ENCODE measurements around the gene RASAL2.

Gene RASAL2

GRCh38 chr1:178093951-178094738 lies at the start of gene RASAL2:
Gene RASAL2, plus strand, starts transcription at chr1:178094104. Its CDS starts 389 bp downstream, at chr1:178094493.
- Histone ChIP-seq H3K27ac (peak within 1 kb of the TSS; percentile 58 to 97 (median 87)), H3K4me3 (peak within 1 kb of the TSS; percentile 82 to 99 (median 91))

GRCh38 chr1:178046591-178047270 lies 47.2 kb upstream of the RASAL2 start:
- peak overlapping the region in 1 of 21 experiments; percentile 54 for H3K27ac ChIP-seq
- no peak overlapping the region for H3K4me3 ChIP-seq

- Histone ChIP-seq H3K27ac (peak overlapping the region in 2 of 21 experiments; percentile 36 to 54), H3K4me3 (no peak overlapping the region)
Measured at GRCh38 chr1:178047403-178048093, 46.4 kb upstream of the RASAL2 start.

- Histone ChIP-seq H3K4me3 (no peak overlapping the region), H3K27ac (peak overlapping the region in 6 of 21 experiments; percentile 9 to 55 (median 28))
Measured at GRCh38 chr1:178048426-178048825, 45.5 kb upstream of the RASAL2 start.

GRCh38 chr1:178048883-178049282 lies 45.0 kb upstream of the RASAL2 start:
- peak overlapping the region in 5 of 21 experiments; percentile 20 to 55 (median 36) for H3K27ac ChIP-seq
- H3K4me3 ChIP-seq = no peak overlapping the region

- H3K4me3 ChIP-seq = no peak overlapping the region
- peak overlapping the region in 1 of 21 experiments; percentile 14 for H3K27ac ChIP-seq
Measured at GRCh38 chr1:178050084-178050483, 43.8 kb upstream of the RASAL2 start.

GRCh38 chr1:178051071-178051470 lies 42.8 kb upstream of the RASAL2 start:
- peak overlapping the region in 1 of 21 experiments; percentile 79 for H3K27ac ChIP-seq

GRCh38 chr1:178052650-178053461 lies 41.0 kb upstream of the RASAL2 start:
- Histone ChIP-seq H3K27ac (peak overlapping the region in 11 of 21 experiments; percentile 2 to 82 (median 32)), H3K4me3 (no peak overlapping the region)

More at GRCh38 chr1:178051071-178051470, 42.8 kb upstream of the RASAL2 start:
- H3K4me3 ChIP-seq = no peak overlapping the region

- peak overlapping the region in 5 of 21 experiments; percentile 4 to 79 (median 62) for H3K27ac ChIP-seq
- H3K4me3 ChIP-seq = no peak overlapping the region
Measured at GRCh38 chr1:178055093-178055492, 38.8 kb upstream of the RASAL2 start.

- Histone ChIP-seq H3K4me3 (no peak overlapping the region), H3K27ac (peak overlapping the region in 15 of 21 experiments; percentile 21 to 89 (median 54))
Measured at GRCh38 chr1:178055779-178056471, 38.0 kb upstream of the RASAL2 start.

- H3K4me3 ChIP-seq = no peak overlapping the region
- peak overlapping the region in 17 of 21 experiments; percentile 2 to 89 (median 60) for H3K27ac ChIP-seq
Measured at GRCh38 chr1:178057141-178057765, 36.7 kb upstream of the RASAL2 start.

GRCh38 chr1:178057912-178058534 lies 35.9 kb upstream of the RASAL2 start:
- H3K4me3 ChIP-seq = no peak overlapping the region
- H3K27ac ChIP-seq = peak overlapping the region in 19 of 21 experiments; percentile 2 to 89 (median 58)

- Histone ChIP-seq H3K27ac (peak overlapping the region in 18 of 21 experiments; percentile 0 to 89 (median 60)), H3K4me3 (no peak overlapping the region)
Measured at GRCh38 chr1:178060789-178061556, 32.9 kb upstream of the RASAL2 start.

GRCh38 chr1:178061620-178062019 lies 32.3 kb upstream of the RASAL2 start:
- Histone ChIP-seq H3K27ac (peak overlapping the region in 18 of 21 experiments; percentile 0 to 89 (median 60)), H3K4me3 (no peak overlapping the region)

GRCh38 chr1:178064191-178064821 lies 29.6 kb upstream of the RASAL2 start:
- Histone ChIP-seq H3K27ac (no peak overlapping the region), H3K4me3 (no peak overlapping the region)

GRCh38 chr1:178065250-178065649 lies 28.7 kb upstream of the RASAL2 start:
- no peak overlapping the region for H3K27ac ChIP-seq
- no peak overlapping the region for H3K4me3 ChIP-seq

All from skin epidermis (tissue), 12 donors.